HUES64 (cell line): ENCODE measurements around the gene PLIN3.
A peak's percentile ranks its signal among the peaks of the same experiment; 100 is the strongest.
"Not testable (repeated sequence)": the region's sequence is repeated elsewhere in the genome, so short reads cannot be mapped to it uniquely, and the experiment has no call there.

Source experiments
- H3K27ac ChIP-seq: 2 replicates; pipeline ENCODE4 v1.7.0; 2013; ENCODE audit warnings: low read depth, low read length, inconsistent platforms
- H3K27me3 ChIP-seq: 2 replicates; pipeline ENCODE4 v1.6.1; 2013; ENCODE audit warnings: mild to moderate bottlenecking, low read length; ENCODE audit not compliant: insufficient read depth
- H3K36me3 ChIP-seq: 2 replicates; pipeline ENCODE4 v1.6.1; 2013; ENCODE audit warnings: mild to moderate bottlenecking, low read length; ENCODE audit not compliant: insufficient read depth
- H3K4me1 ChIP-seq: 2 replicates; pipeline ENCODE4 v1.6.1; 2013; ENCODE audit warnings: mild to moderate bottlenecking, low read length, moderate library complexity; ENCODE audit not compliant: insufficient read depth
- H3K4me3 ChIP-seq: 2 replicates; pipeline ENCODE4 v1.5.1; 2013; ENCODE audit warnings: mild to moderate bottlenecking, low read length, moderate library complexity
- H3K9ac ChIP-seq: 2 replicates; pipeline ENCODE4 v1.6.1; 2013; ENCODE audit warnings: mild to moderate bottlenecking, low read depth, low read length
- H3K9me3 ChIP-seq: 2 replicates; pipeline ENCODE4 v1.6.1; 2013; ENCODE audit warnings: low read depth, low read length; ENCODE audit not compliant: insufficient read depth
- WGBS: fragments of 150-250, 120-280 bp; methylation state at CpG from one replicate; pipeline ENCODE4 v1.1.7; 2013; ENCODE audit warnings: missing lambda C conversion rate; 5-methylcytosine and 5-hydroxymethylcytosine counted together

Gene PLIN3

GRCh38 chr19:4889034-4889815 lies 21.8 kb upstream of the PLIN3 start:
- H3K27ac ChIP-seq: no peak overlapping the region
- H3K9ac ChIP-seq: no peak overlapping the region
- peaks cover 9% of the 10 kb centered on the region for H3K27me3 ChIP-seq
- 94% methylated on average over 13 of the region's 14 CpGs for WGBS
- H3K4me3 ChIP-seq: no peak overlapping the region
- no peaks in the 10 kb centered on the region for H3K9me3 ChIP-seq
- H3K4me1 ChIP-seq: no peaks in the 10 kb centered on the region
- no peaks in the 10 kb centered on the region for H3K36me3 ChIP-seq

GRCh38 chr19:4887803-4888202 lies 20.3 kb upstream of the PLIN3 start:
- H3K9me3 ChIP-seq, H3K9ac ChIP-seq, H3K27me3 ChIP-seq, H3K36me3 ChIP-seq, H3K27ac ChIP-seq, H3K4me1 ChIP-seq, H3K4me3 ChIP-seq: not testable (repeated sequence)
- 100% methylated on average over 3 of the region's 6 CpGs for WGBS

- not testable (repeated sequence) for H3K4me3 ChIP-seq, H3K27ac ChIP-seq, H3K9ac ChIP-seq, H3K9me3 ChIP-seq, H3K27me3 ChIP-seq, H3K36me3 ChIP-seq, H3K4me1 ChIP-seq
- WGBS: no CpG with 5 or more reads among the region's 6 CpGs
These were observed 17.5 kb upstream of the PLIN3 start for GRCh38 chr19:4884993-4885392.

GRCh38 chr19:4882874-4883273 lies 15.4 kb upstream of the PLIN3 start:
- not testable (repeated sequence) for H3K4me1 ChIP-seq, H3K9ac ChIP-seq, H3K36me3 ChIP-seq, H3K27ac ChIP-seq, H3K9me3 ChIP-seq, H3K4me3 ChIP-seq, H3K27me3 ChIP-seq
- 83% methylated on average over 6 of the region's 6 CpGs for WGBS

GRCh38 chr19:4879041-4879440 lies 11.6 kb upstream of the PLIN3 start:
- no peak overlapping the region for H3K27ac ChIP-seq
- WGBS: 91% methylated on average over 11 of the region's 11 CpGs
- H3K4me3 ChIP-seq: no peak overlapping the region
- no peaks in the 10 kb centered on the region for H3K27me3 ChIP-seq
- H3K9me3 ChIP-seq: no peaks in the 10 kb centered on the region
- no peaks in the 10 kb centered on the region for H3K36me3 ChIP-seq
- H3K4me1 ChIP-seq: peaks cover 13% of the 10 kb centered on the region; the same call in 1 of the 2 replicates
- no peak overlapping the region for H3K9ac ChIP-seq

GRCh38 chr19:4878491-4878968 lies 11.1 kb upstream of the PLIN3 start:
- Histone ChIP-seq H3K9me3 (no peaks in the 10 kb centered on the region), H3K9ac (peak overlapping the region; percentile 20; the same call in 1 of the 2 replicates), H3K27me3 (no peaks in the 10 kb centered on the region), H3K27ac (no peak overlapping the region; the same call in 1 of the 2 replicates), H3K36me3 (no peaks in the 10 kb centered on the region), H3K4me3 (no peak overlapping the region), H3K4me1 (peaks cover 13% of the 10 kb centered on the region; the same call in 1 of the 2 replicates)
- 69% methylated on average over 23 of the region's 23 CpGs for WGBS

GRCh38 chr19:4877753-4878490 lies 10.5 kb upstream of the PLIN3 start:
- H3K9me3 ChIP-seq: no peaks in the 10 kb centered on the region
- no peaks in the 10 kb centered on the region for H3K36me3 ChIP-seq
- H3K9ac ChIP-seq: peak overlapping the region; percentile 20; the same call in 1 of the 2 replicates
- no peak overlapping the region for H3K4me3 ChIP-seq
- H3K27me3 ChIP-seq: no peaks in the 10 kb centered on the region
- 50% methylated on average over 30 of the region's 30 CpGs for WGBS
- H3K27ac ChIP-seq: peak overlapping the region; percentile 77; the same call in 1 of the 2 replicates
- H3K4me1 ChIP-seq: peaks cover 13% of the 10 kb centered on the region; the same call in 1 of the 2 replicates

GRCh38 chr19:4873930-4874329 lies 6.5 kb upstream of the PLIN3 start:
- no peaks in the 10 kb centered on the region for H3K36me3 ChIP-seq
- H3K27me3 ChIP-seq: no peaks in the 10 kb centered on the region
- no peak overlapping the region for H3K9ac ChIP-seq
- H3K9me3 ChIP-seq: no peaks in the 10 kb centered on the region
- H3K27ac ChIP-seq: no peak overlapping the region
- WGBS: 95% methylated on average over 3 of the region's 3 CpGs
- no peak overlapping the region for H3K4me3 ChIP-seq
- peaks cover 13% of the 10 kb centered on the region; the same call in 1 of the 2 replicates for H3K4me1 ChIP-seq

- H3K4me3 ChIP-seq: no peak overlapping the region
- no peak overlapping the region for H3K9ac ChIP-seq
- H3K27ac ChIP-seq: no peak overlapping the region
- no peaks in the 10 kb centered on the region for H3K27me3 ChIP-seq
- H3K4me1 ChIP-seq: peaks cover under 1% of the 10 kb centered on the region; the same call in 1 of the 2 replicates
- H3K9me3 ChIP-seq: no peaks in the 10 kb centered on the region
- WGBS: 96% methylated on average over 6 of the region's 6 CpGs
- H3K36me3 ChIP-seq: no peaks in the 10 kb centered on the region
These were observed 4.2 kb upstream of the PLIN3 start for GRCh38 chr19:4871711-4872110.

GRCh38 chr19:4870025-4870700 lies 2.7 kb upstream of the PLIN3 start:
- H3K27ac ChIP-seq: no peak overlapping the region
- H3K9ac ChIP-seq: no peak overlapping the region
- no peaks in the 10 kb centered on the region for H3K9me3 ChIP-seq
- peaks cover 7% of the 10 kb centered on the region for H3K4me1 ChIP-seq
- WGBS: 72% methylated on average over 10 of the region's 10 CpGs
- H3K4me3 ChIP-seq: no peak overlapping the region
- H3K27me3 ChIP-seq: no peaks in the 10 kb centered on the region
- no peaks in the 10 kb centered on the region for H3K36me3 ChIP-seq

GRCh38 chr19:4868286-4868834 lies 893 bp upstream of the PLIN3 start:
- H3K27me3 ChIP-seq: no peaks in the 10 kb centered on the region
- H3K36me3 ChIP-seq: no peaks in the 10 kb centered on the region
- 92% methylated on average over 10 of the region's 10 CpGs for WGBS
- no peak overlapping the region for H3K9ac ChIP-seq
- H3K4me3 ChIP-seq: no peak overlapping the region
- peaks cover 7% of the 10 kb centered on the region for H3K4me1 ChIP-seq
- no peak overlapping the region for H3K27ac ChIP-seq
- no peaks in the 10 kb centered on the region for H3K9me3 ChIP-seq
